Heart left ventricle (tissue), 16 donors: ENCODE data around the gene PTK7. TPM values are rescaled to one million over a fixed set of nuclear protein-coding genes. Genes with fewer than 3 reads are reported as not detected.
"Not testable (repeated sequence)": the region's sequence is repeated elsewhere in the genome, so short reads cannot be mapped to it uniquely, and the experiment has no call there.

Source experiments
- ATAC-seq, 4 donors: fragments of 200-7000 bp; cut with Tn5 transposase; one replicate each; pipeline ENCODE4 v1.9.1; 2020 to 2022; ENCODE audit warnings: moderate library complexity in 4 of 4, mild to moderate bottlenecking in 3 of 4, moderate number of reproducible peaks in 1 of 4
- DNase-seq, 5 donors: peaks; one replicate each; pipeline ENCODE4 v3.0.0-alpha.2; 2020
- H3K27ac ChIP-seq, 12 donors: fragments of 200-600 bp; sonication (generic) in 4 of 12; one replicate each; pipeline versions ENCODE4 v1.5.0 to v1.8.0; 2016 to 2022; ENCODE audit warnings: mild to moderate bottlenecking in 2 of 12
- H3K27me3 ChIP-seq, 9 donors: fragments of 200-600 bp; sonication (generic) in 2 of 9; one replicate each; pipeline versions ENCODE4 v1.5.1 to v1.8.0; 2016 to 2022; ENCODE audit warnings: mild to moderate bottlenecking in 3 of 9
- H3K36me3 ChIP-seq, 9 donors: fragments of 200-600 bp; sonication (generic) in 2 of 9; one replicate each; pipeline versions ENCODE4 v1.5.0 to v1.8.0; 2018 to 2022; ENCODE audit warnings: mild to moderate bottlenecking in 2 of 9
- H3K4me1 ChIP-seq, 12 donors: fragments of 200-600 bp; sonication (generic) in 4 of 12; one replicate each; pipeline versions ENCODE4 v1.5.0 to v1.8.0; 2016 to 2022; ENCODE audit warnings: mild to moderate bottlenecking in 3 of 12
- H3K4me3 ChIP-seq, 12 donors: fragments of 200-600 bp; sonication (generic) in 4 of 12; one replicate each; pipeline versions ENCODE4 v1.5.0 to v1.8.0; 2017 to 2022; ENCODE audit warnings: mild to moderate bottlenecking in 9 of 12, moderate library complexity in 4 of 12
- H3K9me3 ChIP-seq, 12 donors: fragments of 200-600 bp; sonication (generic) in 4 of 12; one replicate each; pipeline versions ENCODE4 v1.5.0 to v1.8.0; 2016 to 2022; ENCODE audit warnings: mild to moderate bottlenecking in 1 of 12
- CTCF ChIP-seq, 12 donors: fragments of 200-600 bp; sonication (generic) in 4 of 12; IDR thresholded peaks; one replicate each; pipeline versions ENCODE4 v1.5.0 to v1.8.0; 2018 to 2022; ENCODE audit warnings: antibody characterized with exemption in 12 of 12, mild to moderate bottlenecking in 5 of 12
- POLR2A ChIP-seq, 2 donors: fragments of 450-650 bp; IDR thresholded peaks; one replicate each; pipeline ENCODE4 v1.6.1; 2017; ENCODE audit warnings: antibody characterized with exemption in 2 of 2, mild to moderate bottlenecking in 2 of 2, moderate library complexity in 2 of 2
- WGBS, 4 donors: extraction: QIAGEN DNeasy Blood & Tissue Kit in 2 of 4; methylation state at CpG; one replicate each; pipeline versions ENCODE4 v1.1.5 to v1.1.7; 2013 to 2018; 5-methylcytosine and 5-hydroxymethylcytosine counted together
- intact Hi-C, 10 donors: fragments of 100-400 bp; cut with DNase I; formaldehyde crosslinking; loops; one replicate each; pipeline versions ENCODE4 v1.11.1 to v1.14.2; 2022
- polyA plus RNA-seq, 2 donors: library from polyadenylated mRNA; stranded (reverse); fragments of 200-250 nt; gene quantifications; one replicate each; pipeline ENCODE4 v1.2.3, GENCODE V29; 2013
- total RNA-seq, 9 donors: library from RNA; depleted of rRNA in 2 of 9; stranded (reverse); fragments of >200 nt in 2 of 9; fragmentation: NEBNext Ultra II Directional in 3 of 9; extraction: Animal tissue kit (Norgen Biotek cat#: 25700) in 3 of 9; gene quantifications; one replicate each; pipeline versions ENCODE4 v1.1.0 to v1.2.4, GENCODE V29; 2016 to 2023
- donor health status: ischemic (EF 13 %, LVEDD 7.1; RV severe dilation, severe dysfunction).
- donor health status: healthy with polysubstance abuse.
- donor health status: DM: no; HTN: yes; CAD: no.
- donor health status: DM: no; HTN: no; CAD: no.
- donor health status: ischemic (EF 25% LVEDD 6.9; RV normal size, moderate dysfunction).
- donor health status: ischemic (EF 25% LVEDD 5.7; RV mildly dilated, moderate dysfunction).
- donor health status: healthy.
- donor health status: DM: yes; HTN: yes; CAD: no.
- donor health status: ischemic (EF 35%, LVEDD 5.7; RV mildly dilated, moderate dysfunction).
- donor health status: nonischemic (EF 11% LVEDD 7.7; RV severe dilation, severe dysfunction).
- donor health status: DM: yes; HTN: yes; CAD: no.
- donor health status: PGD.
- donor health status: ischemic (EF 29% LVEDD 5.4; RV normal size, mild dysfunction).
- donor health status: nonischemic (EF 23%, LVEDD 6.1; RV moderate dilation, normal function).

The PTK7 gene
- total and polyA plus RNA-seq, 11 donors: 1.4 to 10.4 (median 1.9) TPM

GRCh38 chr6:43037197-43037596 lies 38.9 kb upstream of the PTK7 start:
- Histone ChIP-seq H3K27ac (peak overlapping the region in 4 of 12 donors; percentile 6 to 53 (median 36)), H3K27me3 (no peaks in the 10 kb centered on the region), H3K4me3 (no peak overlapping the region), H3K9me3 (no peaks in the 10 kb centered on the region), H3K4me1 (peaks cover 0 to 24% (median 5%) of the 10 kb centered on the region in 12 donors), H3K36me3 (peaks cover 0 to 82% (median 64%) of the 10 kb centered on the region in 9 donors)
- TF ChIP-seq CTCF (IDR thresholded peaks at IDR 0.05) (no peak), POLR2A (IDR thresholded peaks at IDR 0.05) (no peak)
- DNase-seq (no peak), ATAC-seq (peak in 3 of 4 donors; percentile 28 to 42 (median 41))
- 49 to 67% (median 59%) methylated on average over 5 of the region's 5 CpGs for whole genome bisulfite sequencing, 4 donors
- intact Hi-C loops: no loop called here

- TF ChIP-seq POLR2A (IDR thresholded peaks at IDR 0.05): no peak
- no peak for TF ChIP-seq CTCF (IDR thresholded peaks at IDR 0.05)
- H3K9me3 ChIP-seq: no peaks in the 10 kb centered on the region
- intact Hi-C loops: no loop called here
- peaks cover 0 to 24% (median 5%) of the 10 kb centered on the region in 12 donors for H3K4me1 ChIP-seq
- WGBS, 4 donors: 80 to 84% (median 83%) methylated on average over 9 of the region's 9 CpGs
- DNase-seq (no peak), ATAC-seq (no peak)
- peaks cover 0 to 83% (median 62%) of the 10 kb centered on the region in 9 donors for H3K36me3 ChIP-seq
- H3K27me3 ChIP-seq: no peaks in the 10 kb centered on the region
- H3K4me3 ChIP-seq: no peak overlapping the region
- peak overlapping the region in 1 of 12 donors; percentile 53 for H3K27ac ChIP-seq
Measured at GRCh38 chr6:43037706-43038105, 38.4 kb upstream of the PTK7 start.

- Histone ChIP-seq H3K36me3 (peaks cover 0 to 82% (median 62%) of the 10 kb centered on the region in 9 donors), H3K4me1 (peaks cover 0 to 24% (median 5%) of the 10 kb centered on the region in 12 donors), H3K9me3 (no peaks in the 10 kb centered on the region), H3K27me3 (no peaks in the 10 kb centered on the region), H3K4me3 (no peak overlapping the region), H3K27ac (no peak overlapping the region)
- ATAC-seq (no peak), DNase-seq (no peak)
- no peak for TF ChIP-seq CTCF (IDR thresholded peaks at IDR 0.05)
- no peak for TF ChIP-seq POLR2A (IDR thresholded peaks at IDR 0.05)
- WGBS, 4 donors: 76 to 86% (median 81%) methylated on average over 9 of the region's 9 CpGs
- intact Hi-C loops: no loop called here
Measured at GRCh38 chr6:43038727-43039126, 37.4 kb upstream of the PTK7 start.

GRCh38 chr6:43040542-43041257 lies 35.4 kb upstream of the PTK7 start:
- Histone ChIP-seq H3K9me3 (no peaks in the 10 kb centered on the region), H3K27ac (no peak overlapping the region), H3K27me3 (no peaks in the 10 kb centered on the region), H3K4me1 (peaks cover 0 to 17% (median 1%) of the 10 kb centered on the region in 12 donors), H3K36me3 (peaks cover 0 to 85% (median 58%) of the 10 kb centered on the region in 9 donors), H3K4me3 (no peak overlapping the region)
- WGBS, 4 donors: 93 to 96% (median 94%) methylated on average over 17 to 18 of the region's 18 CpGs
- TF ChIP-seq CTCF (IDR thresholded peaks at IDR 0.05) (no peak), POLR2A (IDR thresholded peaks at IDR 0.05) (no peak)
- intact Hi-C loops: no loop called here
- DNase-seq: no peak
- ATAC-seq: no peak

GRCh38 chr6:43041475-43041874 lies 34.6 kb upstream of the PTK7 start:
- H3K27ac ChIP-seq, H3K4me3 ChIP-seq, H3K9me3 ChIP-seq, H3K27me3 ChIP-seq, DNase-seq, intact Hi-C loops, ATAC-seq: not testable (repeated sequence)
- 93 to 96% (median 95%) methylated on average over 8 of the region's 8 CpGs for whole genome bisulfite sequencing, 4 donors
- peaks cover 0 to 91% (median 64%) of the 10 kb centered on the region in 9 donors for H3K36me3 ChIP-seq
- H3K4me1 ChIP-seq: peaks cover 0 to 11% (median 1%) of the 10 kb centered on the region in 12 donors
